Right atrium auricular region (tissue), 2 donors: ENCODE data around the gene ATXN1. TPM values are rescaled to one million over a fixed set of nuclear protein-coding genes. Genes with fewer than 3 reads are reported as not detected.

ENCODE experiments used
- DNase-seq: peaks from one replicate; pipeline ENCODE4 v3.0.0-alpha.2; 2019; ENCODE audit warnings: low spot score
- H3K27ac ChIP-seq, 2 donors: fragments of 200-600 bp; sonication (generic); 1 replicate in 1 of 2; 2 replicates in 1 of 2; pipeline ENCODE4 v1.5.1; 2016 to 2019
- H3K27me3 ChIP-seq, 2 donors: fragments of 200-600 bp; sonication (generic); one replicate each; pipeline versions ENCODE4 v1.5.1 to v1.6.0; 2017 to 2019
- H3K36me3 ChIP-seq: fragments of 200-600 bp; sonication (generic); one replicate; pipeline ENCODE4 v1.5.1; 2016
- H3K4me1 ChIP-seq, 2 donors: fragments of 200-600 bp; sonication (generic); one replicate each; pipeline versions ENCODE4 v1.5.1 to v1.6.0; 2017 to 2019
- H3K4me3 ChIP-seq, 2 donors: fragments of 200-600 bp; sonication (generic); 1 replicate in 1 of 2; 2 replicates in 1 of 2; pipeline ENCODE4 v1.5.1; 2017 to 2019; ENCODE audit warnings: mild to moderate bottlenecking in 1 of 2, moderate library complexity in 1 of 2
- H3K9me3 ChIP-seq, 2 donors: fragments of 200-600 bp; sonication (generic); one replicate each; pipeline ENCODE4 v1.5.1; 2019
- CTCF ChIP-seq, 2 donors: fragments of 200-600 bp; sonication (generic); IDR thresholded peaks; one replicate each; pipeline ENCODE4 v1.5.1; 2019; ENCODE audit warnings: antibody characterized with exemption in 2 of 2
- total RNA-seq, 2 donors: library from RNA; depleted of rRNA; stranded (reverse); fragments of >200 nt; gene quantifications; one replicate each; pipeline ENCODE4 v1.1.0, GENCODE V29; 2016

The ATXN1 gene
- total RNA-seq, 2 donors from 2014 or later, result 41.8 to 62.0 TPM

- Histone ChIP-seq H3K27me3 (no peaks in the 10 kb centered on the region), H3K36me3 (no peaks in the 10 kb centered on the region), H3K27ac (no peak overlapping the region), H3K4me1 (no peaks in the 10 kb centered on the region), H3K9me3 (no peaks in the 10 kb centered on the region), H3K4me3 (no peak overlapping the region)
- DNase-seq, result no peak
- TF ChIP-seq CTCF (IDR thresholded peaks at IDR 0.05), result no peak
Measured at GRCh38 chr6:16358531-16359138, 402.6 kb downstream of the ATXN1 start.

- Histone ChIP-seq H3K9me3 (no peaks in the 10 kb centered on the region), H3K27me3 (no peaks in the 10 kb centered on the region), H3K4me1 (no peaks in the 10 kb centered on the region), H3K27ac (no peak overlapping the region), H3K36me3 (no peaks in the 10 kb centered on the region), H3K4me3 (no peak overlapping the region)
- no peak for DNase-seq
- TF ChIP-seq CTCF (IDR thresholded peaks at IDR 0.05), result no peak
Measured at GRCh38 chr6:16355699-16356446, 405.4 kb downstream of the ATXN1 start.

- Histone ChIP-seq H3K4me1 (no peaks in the 10 kb centered on the region), H3K27ac (no peak overlapping the region)
- DNase-seq, result no peak
Measured at GRCh38 chr6:16355238-16355637, 406.0 kb downstream of the ATXN1 start.

GRCh38 chr6:16354692-16355091 is 406.6 kb downstream of the ATXN1 start:
- Histone ChIP-seq H3K9me3 (no peaks in the 10 kb centered on the region), H3K4me3 (no peak overlapping the region), H3K36me3 (no peaks in the 10 kb centered on the region), H3K27ac (no peak overlapping the region), H3K4me1 (no peaks in the 10 kb centered on the region), H3K27me3 (no peaks in the 10 kb centered on the region)
- TF ChIP-seq CTCF (IDR thresholded peaks at IDR 0.05), result no peak
- no peak for DNase-seq

More at GRCh38 chr6:16355238-16355637, 406.0 kb downstream of the ATXN1 start:
- no peak overlapping the region for H3K4me3 ChIP-seq
- H3K9me3 ChIP-seq, result no peaks in the 10 kb centered on the region
- TF ChIP-seq CTCF (IDR thresholded peaks at IDR 0.05), result no peak
- no peaks in the 10 kb centered on the region for H3K36me3 ChIP-seq
- no peaks in the 10 kb centered on the region for H3K27me3 ChIP-seq

GRCh38 chr6:16352821-16353438 is 408.3 kb downstream of the ATXN1 start:
- no peak for TF ChIP-seq CTCF (IDR thresholded peaks at IDR 0.05)
- H3K27me3 ChIP-seq, result no peaks in the 10 kb centered on the region
- H3K27ac ChIP-seq, result peak overlapping the region in 1 of 2 donors; percentile 32
- H3K4me3 ChIP-seq, result no peak overlapping the region
- H3K36me3 ChIP-seq, result no peaks in the 10 kb centered on the region
- DNase-seq, result no peak
- H3K4me1 ChIP-seq, result no peaks in the 10 kb centered on the region
- H3K9me3 ChIP-seq, result no peaks in the 10 kb centered on the region
